ENCODE measurements around the gene CLDN14.

Gene CLDN14

GRCh38 chr21:36466061-36466511, 13.8 kb downstream of the CLDN14 start:
- DNase-seq, result no peak

GRCh38 chr21:36465478-36465877, 14.4 kb downstream of the CLDN14 start:
- no peak for DNase-seq

- DNase-seq, result no peak
Measured at GRCh38 chr21:36464590-36464989, 15.3 kb downstream of the CLDN14 start.

- no peak for DNase-seq
Measured at GRCh38 chr21:36463991-36464390, 15.9 kb downstream of the CLDN14 start.

GRCh38 chr21:36463204-36463603, 16.7 kb downstream of the CLDN14 start:
- no peak for DNase-seq

GRCh38 chr21:36461918-36462486, 17.9 kb downstream of the CLDN14 start:
- DNase-seq, result no peak

- no peak for DNase-seq
Measured at GRCh38 chr21:36461277-36461917, 18.5 kb downstream of the CLDN14 start.

GRCh38 chr21:36460866-36461265, 19.1 kb downstream of the CLDN14 start:
- no peak for DNase-seq

- DNase-seq, result no peak
Measured at GRCh38 chr21:36459098-36459497, 20.8 kb downstream of the CLDN14 start.

GRCh38 chr21:36456729-36457414, 23.1 kb downstream of the CLDN14 start:
- no peak for DNase-seq

- no peak for DNase-seq
Measured at GRCh38 chr21:36454706-36455105, 25.2 kb downstream of the CLDN14 start.

- no peak for DNase-seq
Measured at GRCh38 chr21:36454093-36454531, 25.8 kb downstream of the CLDN14 start.

GRCh38 chr21:36452281-36452825, 27.6 kb downstream of the CLDN14 start:
- DNase-seq, result no peak

GRCh38 chr21:36451506-36451905, 28.4 kb downstream of the CLDN14 start:
- DNase-seq, result no peak

GRCh38 chr21:36450511-36450910, 29.4 kb downstream of the CLDN14 start:
- DNase-seq, result no peak

GRCh38 chr21:36446301-36446700, 33.6 kb downstream of the CLDN14 start:
- DNase-seq, result no peak

- DNase-seq, result no peak
Measured at GRCh38 chr21:36441715-36442114, 38.2 kb downstream of the CLDN14 start.

GRCh38 chr21:36437745-36438128, 42.2 kb downstream of the CLDN14 start:
- DNase-seq, result no peak

GRCh38 chr21:36436829-36437744, 42.8 kb downstream of the CLDN14 start:
- DNase-seq, result no peak

- no peak for DNase-seq
Measured at GRCh38 chr21:36434144-36434543, 45.8 kb downstream of the CLDN14 start.

- no peak for DNase-seq
Measured at GRCh38 chr21:36433059-36433709, 46.7 kb downstream of the CLDN14 start.

GRCh38 chr21:36431252-36431651, 48.7 kb downstream of the CLDN14 start:
- no peak for DNase-seq

Measured in femur (tissue), 1 donor.